HEK293 (cell line): ENCODE measurements around the gene PER1.

Experiments
- AEBP2 ChIP-seq: fragments of 450-650 bp; formaldehyde crosslinking; IDR thresholded peaks from 2 replicates; pipeline ENCODE4 v1.5.1; 2016; ENCODE audit warnings: missing biosample characterization, missing genetic modification characterization, borderline replicate concordance
- YY1 ChIP-seq: fragments of 450-650 bp; formaldehyde crosslinking; IDR thresholded peaks from 2 replicates; pipeline ENCODE4 v1.5.1; 2018; ENCODE audit warnings: missing biosample characterization, missing genetic modification characterization
- ZNF785 ChIP-seq: fragments of 450-650 bp; formaldehyde crosslinking; IDR thresholded peaks from 2 replicates; pipeline ENCODE4 v1.5.1; 2016; ENCODE audit warnings: missing biosample characterization, missing genetic modification characterization
- TF ChIP-seq, protein P1 (sequence below): sonication (generic); formaldehyde crosslinking; IDR thresholded peaks from 2 replicates; pipeline ENCODE4 v1.8.1; 2022; ENCODE audit warnings: mild to moderate bottlenecking, moderate library complexity, missing genetic modification reagents
- TF ChIP-seq, protein P2 (sequence below): fragments of 450-650 bp; formaldehyde crosslinking; IDR thresholded peaks from 2 replicates; pipeline ENCODE4 v1.5.1; 2017; ENCODE audit warnings: missing biosample characterization, missing genetic modification characterization
- TF ChIP-seq, protein P3 (sequence below): fragments of 450-650 bp; formaldehyde crosslinking; IDR thresholded peaks from 2 replicates; pipeline ENCODE4 v1.5.1; 2016; ENCODE audit warnings: missing biosample characterization, missing genetic modification characterization

DNA sequence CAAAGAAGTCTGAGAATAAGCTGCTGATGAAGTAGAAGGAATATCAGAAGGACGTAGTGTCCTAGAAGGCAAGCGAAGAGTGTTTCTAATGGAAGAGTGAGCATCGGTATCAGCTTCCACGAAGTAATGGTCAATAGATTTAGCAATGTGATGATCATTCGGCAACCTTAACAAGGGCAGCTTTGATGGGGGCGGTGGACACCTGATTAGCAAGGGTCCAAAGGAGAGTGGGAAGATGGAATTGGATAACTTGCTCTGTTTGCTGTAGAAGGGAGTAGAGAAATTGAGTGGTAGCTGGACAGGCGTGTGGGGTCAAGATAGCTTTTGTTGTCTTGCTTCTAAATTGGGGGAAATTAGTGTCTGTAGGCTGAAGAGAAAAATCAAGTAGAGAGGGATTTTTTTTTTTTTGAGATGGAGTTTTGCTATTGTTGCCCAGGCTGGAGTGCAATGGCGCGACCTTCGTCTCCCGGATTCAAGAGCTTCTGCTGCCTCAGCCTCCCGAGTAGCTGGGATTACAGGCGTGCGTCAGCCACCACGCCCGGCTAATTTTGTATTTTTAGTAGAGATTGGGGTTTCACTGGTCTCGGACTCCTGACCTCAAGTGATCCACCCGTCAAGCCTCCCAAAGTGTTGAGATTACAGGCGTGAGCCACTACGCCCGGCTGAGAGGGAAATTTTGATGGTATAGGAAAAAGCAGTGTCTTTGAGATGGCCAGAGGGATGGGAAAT, 14.4 kb downstream of the PER1 start:
- TF ChIP-seq ZNF785 (tag by site-specific recombination) = no peak
- TF ChIP-seq, protein P1, sequence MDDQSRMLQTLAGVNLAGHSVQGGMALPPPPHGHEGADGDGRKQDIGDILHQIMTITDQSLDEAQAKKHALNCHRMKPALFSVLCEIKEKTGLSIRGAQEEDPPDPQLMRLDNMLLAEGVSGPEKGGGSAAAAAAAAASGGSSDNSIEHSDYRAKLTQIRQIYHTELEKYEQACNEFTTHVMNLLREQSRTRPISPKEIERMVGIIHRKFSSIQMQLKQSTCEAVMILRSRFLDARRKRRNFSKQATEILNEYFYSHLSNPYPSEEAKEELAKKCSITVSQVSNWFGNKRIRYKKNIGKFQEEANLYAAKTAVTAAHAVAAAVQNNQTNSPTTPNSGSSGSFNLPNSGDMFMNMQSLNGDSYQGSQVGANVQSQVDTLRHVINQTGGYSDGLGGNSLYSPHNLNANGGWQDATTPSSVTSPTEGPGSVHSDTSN (CRISPR knock-in tag) = no peak
- TF ChIP-seq, protein P2, sequence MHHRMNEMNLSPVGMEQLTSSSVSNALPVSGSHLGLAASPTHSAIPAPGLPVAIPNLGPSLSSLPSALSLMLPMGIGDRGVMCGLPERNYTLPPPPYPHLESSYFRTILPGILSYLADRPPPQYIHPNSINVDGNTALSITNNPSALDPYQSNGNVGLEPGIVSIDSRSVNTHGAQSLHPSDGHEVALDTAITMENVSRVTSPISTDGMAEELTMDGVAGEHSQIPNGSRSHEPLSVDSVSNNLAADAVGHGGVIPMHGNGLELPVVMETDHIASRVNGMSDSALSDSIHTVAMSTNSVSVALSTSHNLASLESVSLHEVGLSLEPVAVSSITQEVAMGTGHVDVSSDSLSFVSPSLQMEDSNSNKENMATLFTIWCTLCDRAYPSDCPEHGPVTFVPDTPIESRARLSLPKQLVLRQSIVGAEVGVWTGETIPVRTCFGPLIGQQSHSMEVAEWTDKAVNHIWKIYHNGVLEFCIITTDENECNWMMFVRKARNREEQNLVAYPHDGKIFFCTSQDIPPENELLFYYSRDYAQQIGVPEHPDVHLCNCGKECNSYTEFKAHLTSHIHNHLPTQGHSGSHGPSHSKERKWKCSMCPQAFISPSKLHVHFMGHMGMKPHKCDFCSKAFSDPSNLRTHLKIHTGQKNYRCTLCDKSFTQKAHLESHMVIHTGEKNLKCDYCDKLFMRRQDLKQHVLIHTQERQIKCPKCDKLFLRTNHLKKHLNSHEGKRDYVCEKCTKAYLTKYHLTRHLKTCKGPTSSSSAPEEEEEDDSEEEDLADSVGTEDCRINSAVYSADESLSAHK (tag by site-specific recombination) = no peak
- no peak for TF ChIP-seq YY1 (tag by site-specific recombination)
- no peak for TF ChIP-seq AEBP2 (tag by site-specific recombination)
- TF ChIP-seq, protein P3, sequence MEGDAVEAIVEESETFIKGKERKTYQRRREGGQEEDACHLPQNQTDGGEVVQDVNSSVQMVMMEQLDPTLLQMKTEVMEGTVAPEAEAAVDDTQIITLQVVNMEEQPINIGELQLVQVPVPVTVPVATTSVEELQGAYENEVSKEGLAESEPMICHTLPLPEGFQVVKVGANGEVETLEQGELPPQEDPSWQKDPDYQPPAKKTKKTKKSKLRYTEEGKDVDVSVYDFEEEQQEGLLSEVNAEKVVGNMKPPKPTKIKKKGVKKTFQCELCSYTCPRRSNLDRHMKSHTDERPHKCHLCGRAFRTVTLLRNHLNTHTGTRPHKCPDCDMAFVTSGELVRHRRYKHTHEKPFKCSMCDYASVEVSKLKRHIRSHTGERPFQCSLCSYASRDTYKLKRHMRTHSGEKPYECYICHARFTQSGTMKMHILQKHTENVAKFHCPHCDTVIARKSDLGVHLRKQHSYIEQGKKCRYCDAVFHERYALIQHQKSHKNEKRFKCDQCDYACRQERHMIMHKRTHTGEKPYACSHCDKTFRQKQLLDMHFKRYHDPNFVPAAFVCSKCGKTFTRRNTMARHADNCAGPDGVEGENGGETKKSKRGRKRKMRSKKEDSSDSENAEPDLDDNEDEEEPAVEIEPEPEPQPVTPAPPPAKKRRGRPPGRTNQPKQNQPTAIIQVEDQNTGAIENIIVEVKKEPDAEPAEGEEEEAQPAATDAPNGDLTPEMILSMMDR (tag by site-specific recombination) = no peak
